ENCODE results near the gene TAS2R42.

DNA sequence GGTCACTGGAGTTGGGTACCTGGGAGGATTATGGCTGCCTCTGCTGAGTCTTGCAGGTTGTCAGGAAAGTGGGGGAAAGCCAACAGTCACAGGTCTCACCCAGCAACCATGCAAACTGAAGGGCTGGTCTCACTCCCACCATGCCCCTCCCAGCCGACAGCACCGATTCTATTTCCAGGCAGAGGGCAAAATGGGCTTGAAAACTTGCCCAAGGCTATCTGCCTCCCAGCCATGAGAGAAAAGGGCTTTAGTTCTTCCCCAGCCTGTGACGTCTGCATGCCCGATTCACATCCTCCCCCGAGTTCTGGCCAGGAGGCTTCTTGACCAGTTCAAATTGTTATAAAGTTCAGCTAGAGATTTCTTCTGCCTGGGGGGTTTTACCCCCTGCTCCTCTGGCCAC lies 42.4 kb downstream of the TAS2R42 start:
- TF ChIP-seq, protein P1, sequence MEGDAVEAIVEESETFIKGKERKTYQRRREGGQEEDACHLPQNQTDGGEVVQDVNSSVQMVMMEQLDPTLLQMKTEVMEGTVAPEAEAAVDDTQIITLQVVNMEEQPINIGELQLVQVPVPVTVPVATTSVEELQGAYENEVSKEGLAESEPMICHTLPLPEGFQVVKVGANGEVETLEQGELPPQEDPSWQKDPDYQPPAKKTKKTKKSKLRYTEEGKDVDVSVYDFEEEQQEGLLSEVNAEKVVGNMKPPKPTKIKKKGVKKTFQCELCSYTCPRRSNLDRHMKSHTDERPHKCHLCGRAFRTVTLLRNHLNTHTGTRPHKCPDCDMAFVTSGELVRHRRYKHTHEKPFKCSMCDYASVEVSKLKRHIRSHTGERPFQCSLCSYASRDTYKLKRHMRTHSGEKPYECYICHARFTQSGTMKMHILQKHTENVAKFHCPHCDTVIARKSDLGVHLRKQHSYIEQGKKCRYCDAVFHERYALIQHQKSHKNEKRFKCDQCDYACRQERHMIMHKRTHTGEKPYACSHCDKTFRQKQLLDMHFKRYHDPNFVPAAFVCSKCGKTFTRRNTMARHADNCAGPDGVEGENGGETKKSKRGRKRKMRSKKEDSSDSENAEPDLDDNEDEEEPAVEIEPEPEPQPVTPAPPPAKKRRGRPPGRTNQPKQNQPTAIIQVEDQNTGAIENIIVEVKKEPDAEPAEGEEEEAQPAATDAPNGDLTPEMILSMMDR (IDR thresholded peaks at IDR 0.05; ENCODE audit: low read length) = no peak
- TF ChIP-seq EZH2 (IDR thresholded peaks at IDR 0.05; ENCODE audit: borderline replicate concordance, low read length) = no peak

All from OCI-LY1 (cell line).